ENCODE data around the gene EMD.

DNA sequence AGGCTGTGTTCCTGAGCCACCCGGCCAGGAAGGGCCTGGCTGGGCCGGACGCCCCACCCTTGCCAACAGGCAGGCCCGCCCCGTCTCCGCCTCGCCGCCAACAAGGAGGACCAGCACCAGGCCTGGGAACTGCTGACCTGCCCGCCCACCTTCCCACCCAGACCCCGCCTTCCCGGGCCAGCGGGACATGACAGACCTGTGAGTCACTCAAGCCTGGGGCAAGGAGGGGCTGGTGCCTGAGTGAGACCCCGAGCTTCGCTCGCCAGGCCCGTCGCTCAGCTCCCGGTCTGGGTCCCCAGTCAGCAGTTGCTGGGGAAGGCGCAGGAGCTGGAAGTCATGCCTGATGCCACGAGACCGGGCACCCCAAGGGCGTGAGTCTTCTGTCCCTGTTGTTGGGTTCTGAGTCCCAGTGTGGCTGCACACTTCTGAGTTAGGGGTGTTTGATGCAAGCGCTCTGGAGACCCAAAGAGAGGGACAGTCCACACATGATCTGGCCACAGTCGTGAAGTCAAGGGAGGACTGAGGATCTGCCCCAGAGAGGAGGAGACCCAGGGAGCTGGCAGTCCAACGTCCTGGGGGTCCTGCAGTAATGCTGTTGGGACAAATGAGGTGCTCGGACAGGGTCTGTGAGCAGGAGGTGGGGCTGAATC, 30.3 kb downstream of the EMD start, which contains the start of gene DNASE1L1:
- no peak for TF ChIP-seq EZH2phosphoT487 (IDR thresholded peaks at IDR 0.05)
- TF ChIP-seq, protein P1, sequence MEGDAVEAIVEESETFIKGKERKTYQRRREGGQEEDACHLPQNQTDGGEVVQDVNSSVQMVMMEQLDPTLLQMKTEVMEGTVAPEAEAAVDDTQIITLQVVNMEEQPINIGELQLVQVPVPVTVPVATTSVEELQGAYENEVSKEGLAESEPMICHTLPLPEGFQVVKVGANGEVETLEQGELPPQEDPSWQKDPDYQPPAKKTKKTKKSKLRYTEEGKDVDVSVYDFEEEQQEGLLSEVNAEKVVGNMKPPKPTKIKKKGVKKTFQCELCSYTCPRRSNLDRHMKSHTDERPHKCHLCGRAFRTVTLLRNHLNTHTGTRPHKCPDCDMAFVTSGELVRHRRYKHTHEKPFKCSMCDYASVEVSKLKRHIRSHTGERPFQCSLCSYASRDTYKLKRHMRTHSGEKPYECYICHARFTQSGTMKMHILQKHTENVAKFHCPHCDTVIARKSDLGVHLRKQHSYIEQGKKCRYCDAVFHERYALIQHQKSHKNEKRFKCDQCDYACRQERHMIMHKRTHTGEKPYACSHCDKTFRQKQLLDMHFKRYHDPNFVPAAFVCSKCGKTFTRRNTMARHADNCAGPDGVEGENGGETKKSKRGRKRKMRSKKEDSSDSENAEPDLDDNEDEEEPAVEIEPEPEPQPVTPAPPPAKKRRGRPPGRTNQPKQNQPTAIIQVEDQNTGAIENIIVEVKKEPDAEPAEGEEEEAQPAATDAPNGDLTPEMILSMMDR (IDR thresholded peaks at IDR 0.05), result no peak

All from neural progenitor cell (in vitro differentiated cells).